HG03095 (cell line): ENCODE data around the gene ARL10.
"Not testable (repeated sequence)": the region's sequence is repeated elsewhere in the genome, so short reads cannot be mapped to it uniquely, and the experiment has no call there.

Experiments
- ATAC-seq: cut with Tn5 transposase; IDR thresholded peaks from one replicate; pipeline ENCODE4 v1.9.1; 2021; ENCODE audit warnings: moderate library complexity; ENCODE audit not compliant: unreplicated experiment

Gene ARL10

GRCh38 chr5:176388003-176388443 lies 22.7 kb downstream of the ARL10 start:
- ATAC-seq: no peak

GRCh38 chr5:176388444-176389134 lies 23.3 kb downstream of the ARL10 start, which contains the start of the genes HIGD2A and NOP16:
HIGD2A (plus strand) TSS chr5:176388751; CDS start chr5:176388820, 69 bp downstream.
NOP16 (minus strand) TSS chr5:176388598; CDS start chr5:176388539, 59 bp downstream.
- peak; percentile 86 for ATAC-seq

- no peak for ATAC-seq
Measured at GRCh38 chr5:176389135-176390123, 24.1 kb downstream of the ARL10 start.

- ATAC-seq: no peak
Measured at GRCh38 chr5:176391479-176391878, 26.2 kb downstream of the ARL10 start.

GRCh38 chr5:176391999-176392398 lies 26.7 kb downstream of the ARL10 start:
- no peak for ATAC-seq

GRCh38 chr5:176392526-176392925 lies 27.2 kb downstream of the ARL10 start:
- ATAC-seq: no peak

GRCh38 chr5:176394096-176394495 lies 28.8 kb downstream of the ARL10 start:
- ATAC-seq: no peak

- no peak for ATAC-seq
Measured at GRCh38 chr5:176394881-176395675, 29.8 kb downstream of the ARL10 start.

GRCh38 chr5:176396330-176396729 lies 31.0 kb downstream of the ARL10 start:
- ATAC-seq: no peak

- no peak for ATAC-seq
Measured at GRCh38 chr5:176397736-176398420, 32.6 kb downstream of the ARL10 start.

- ATAC-seq: no peak
Measured at GRCh38 chr5:176400382-176401156, 35.3 kb downstream of the ARL10 start.

GRCh38 chr5:176401281-176402205 lies 36.3 kb downstream of the ARL10 start:
- no peak for ATAC-seq

GRCh38 chr5:176405656-176406435 lies 40.6 kb downstream of the ARL10 start:
- ATAC-seq: no peak

- no peak for ATAC-seq
Measured at GRCh38 chr5:176406436-176407052, 41.3 kb downstream of the ARL10 start.

GRCh38 chr5:176407456-176408251 lies 42.4 kb downstream of the ARL10 start:
- ATAC-seq: no peak

GRCh38 chr5:176408252-176408573 lies 42.9 kb downstream of the ARL10 start:
- not testable (repeated sequence) for ATAC-seq

GRCh38 chr5:176408590-176408989 lies 43.3 kb downstream of the ARL10 start:
- ATAC-seq: no peak
